ENCODE results near the gene LRRC25. TPM values are rescaled to one million over a fixed set of nuclear protein-coding genes. Genes with fewer than 3 reads are reported as not detected.

The LRRC25 gene
- total RNA-seq, 1 donor from 2014 or later, result not detected

DNA sequence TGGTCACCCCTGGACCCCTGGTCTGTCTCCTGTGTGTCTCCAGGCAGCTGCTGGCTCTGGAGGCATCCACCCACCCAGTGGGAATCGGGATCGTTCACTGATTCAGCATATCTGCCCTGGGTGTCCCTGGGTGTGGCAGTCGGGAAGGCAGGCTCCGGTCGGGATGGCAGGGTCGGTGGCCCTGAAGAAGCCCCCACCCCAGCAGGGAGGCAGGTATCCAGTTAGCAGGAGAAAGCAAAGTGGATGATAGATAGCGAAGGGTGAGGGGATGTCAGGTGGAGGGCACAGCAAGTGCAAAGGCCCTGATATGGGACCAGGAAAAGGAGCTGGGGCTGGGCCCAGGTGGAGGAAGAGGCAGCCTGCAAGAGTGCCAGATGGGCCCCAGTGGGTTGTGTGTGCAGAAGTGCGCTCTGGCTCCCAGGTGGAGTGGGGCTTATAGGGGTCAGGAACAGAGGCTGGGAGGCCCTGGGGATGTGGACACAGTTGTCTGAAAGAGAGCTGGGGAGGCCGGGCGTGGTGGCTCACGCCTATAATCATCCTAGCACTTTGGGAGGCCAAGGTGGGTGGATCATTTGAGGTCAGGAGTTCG is 24.0 kb upstream of the LRRC25 start:
- H3K4me3 Mint-ChIP-seq (ENCODE audit: unreplicated experiment), result peak overlapping the region; percentile 13
- H3K9me3 Mint-ChIP-seq (ENCODE audit: low read depth), result no peaks in the 10 kb centered on the region
- no peak for TF ChIP-seq CTCF (IDR thresholded peaks at IDR 0.05)
- peak overlapping the region; percentile 65 for H3K27ac Mint-ChIP-seq (ENCODE audit: unreplicated experiment)
- no peaks in the 10 kb centered on the region for H3K36me3 Mint-ChIP-seq (ENCODE audit: low read depth)
- no peaks in the 10 kb centered on the region for H3K27me3 Mint-ChIP-seq (ENCODE audit: low read depth)
- no peak for DNase-seq (ENCODE audit: low spot score)
- H3K4me1 Mint-ChIP-seq (ENCODE audit: low read depth), result peaks cover 54% of the 10 kb centered on the region

DNA sequence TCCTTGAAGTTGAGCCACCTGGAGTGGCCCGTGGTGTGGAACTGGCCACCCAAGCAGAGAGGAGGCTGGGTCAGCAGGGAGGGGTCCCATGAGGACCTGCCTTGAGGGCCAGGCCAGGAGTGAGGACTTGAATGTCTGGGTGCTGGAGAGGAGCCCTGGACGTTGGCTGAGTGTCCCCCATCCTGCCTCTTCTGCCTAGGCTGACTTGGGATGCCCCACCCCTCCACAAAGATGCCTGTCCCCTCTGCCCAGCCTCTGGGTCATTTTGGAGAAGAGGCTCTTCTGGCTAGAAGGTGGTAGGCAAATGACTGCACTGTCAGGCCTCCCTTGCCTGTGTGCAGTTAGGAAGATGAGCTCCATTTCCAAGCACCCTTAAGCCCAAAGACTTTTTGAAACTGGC is 23.5 kb upstream of the LRRC25 start:
- H3K4me1 Mint-ChIP-seq (ENCODE audit: low read depth), result peaks cover 56% of the 10 kb centered on the region
- H3K4me3 Mint-ChIP-seq (ENCODE audit: unreplicated experiment), result peak overlapping the region; percentile 78
- H3K27ac Mint-ChIP-seq (ENCODE audit: unreplicated experiment), result peak overlapping the region; percentile 49

GRCh38 chr19:18419699-18420460 is 22.5 kb upstream of the LRRC25 start:
- Mint-ChIP-seq H3K4me1 (ENCODE audit: low read depth) (peaks cover 58% of the 10 kb centered on the region), H3K27me3 (ENCODE audit: low read depth) (no peaks in the 10 kb centered on the region), H3K27ac (ENCODE audit: unreplicated experiment) (peak overlapping the region; percentile 45), H3K9me3 (ENCODE audit: low read depth) (no peaks in the 10 kb centered on the region), H3K4me3 (ENCODE audit: unreplicated experiment) (peak overlapping the region; percentile 78), H3K36me3 (ENCODE audit: low read depth) (no peaks in the 10 kb centered on the region)
- peak; percentile 81 for DNase-seq (ENCODE audit: low spot score)
- TF ChIP-seq CTCF (IDR thresholded peaks at IDR 0.05), result peak; percentile 6

More for the DNA sequence above, 23.5 kb upstream of the LRRC25 start:
- H3K9me3 Mint-ChIP-seq (ENCODE audit: low read depth), result no peaks in the 10 kb centered on the region
- no peaks in the 10 kb centered on the region for H3K36me3 Mint-ChIP-seq (ENCODE audit: low read depth)
- no peak for TF ChIP-seq CTCF (IDR thresholded peaks at IDR 0.05)
- no peaks in the 10 kb centered on the region for H3K27me3 Mint-ChIP-seq (ENCODE audit: low read depth)
- DNase-seq (ENCODE audit: low spot score), result no peak

DNA sequence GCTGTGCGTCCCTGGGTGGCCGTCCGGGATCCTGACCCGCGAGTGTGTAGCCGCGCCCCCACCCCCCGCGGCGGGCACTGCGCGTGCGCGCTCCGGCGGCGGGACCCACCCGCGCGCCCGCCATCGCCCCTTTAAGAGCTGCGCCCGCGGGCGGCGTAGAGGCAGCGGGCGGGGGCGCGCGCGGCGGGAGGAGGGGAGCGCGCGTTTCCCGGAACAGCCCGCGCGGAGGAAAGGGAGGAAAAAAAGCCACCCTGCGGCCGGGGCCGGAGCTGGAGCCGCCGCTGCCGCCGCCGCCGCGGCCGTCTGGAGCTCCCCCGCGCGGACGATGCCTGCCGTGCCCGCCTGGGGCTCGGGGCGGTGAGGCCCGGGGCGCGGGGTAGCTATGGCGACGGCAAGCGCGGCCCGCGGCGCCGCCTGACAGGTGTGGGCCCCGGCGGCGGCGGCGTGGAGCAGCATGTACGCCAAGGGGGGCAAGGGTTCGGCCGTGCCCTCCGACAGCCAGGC is 21.8 kb upstream of the LRRC25 start, which contains the start of gene SSBP4:
Gene SSBP4, plus strand, starts transcription at position 204 of the 504 bp plus-strand sequence. Its CDS starts 251 bp downstream, at position 455.
- peak; percentile 75 for DNase-seq (ENCODE audit: low spot score)
- H3K4me3 Mint-ChIP-seq (ENCODE audit: unreplicated experiment), result peak within 1 kb of the TSS; percentile 78
- peak within 1 kb of the TSS; percentile 88 for H3K27ac Mint-ChIP-seq (ENCODE audit: unreplicated experiment)
- TF ChIP-seq CTCF (IDR thresholded peaks at IDR 0.05), result peak; percentile 70
- H3K4me1 Mint-ChIP-seq (ENCODE audit: low read depth), result peaks cover 58% of the 10 kb centered on the region
- H3K27me3 Mint-ChIP-seq (ENCODE audit: low read depth), result no peaks in the 10 kb centered on the region
- no peaks in the 10 kb centered on the region for H3K9me3 Mint-ChIP-seq (ENCODE audit: low read depth)
- H3K36me3 Mint-ChIP-seq (ENCODE audit: low read depth), result no peaks in the 10 kb centered on the region

- no peaks in the 10 kb centered on the region for H3K9me3 Mint-ChIP-seq (ENCODE audit: low read depth)
- H3K27me3 Mint-ChIP-seq (ENCODE audit: low read depth), result no peaks in the 10 kb centered on the region
- no peak for TF ChIP-seq CTCF (IDR thresholded peaks at IDR 0.05)
- H3K27ac Mint-ChIP-seq (ENCODE audit: unreplicated experiment), result peak overlapping the region; percentile 88
- H3K4me1 Mint-ChIP-seq (ENCODE audit: low read depth), result peaks cover 54% of the 10 kb centered on the region
- no peaks in the 10 kb centered on the region for H3K36me3 Mint-ChIP-seq (ENCODE audit: low read depth)
- H3K4me3 Mint-ChIP-seq (ENCODE audit: unreplicated experiment), result peak overlapping the region; percentile 63
- DNase-seq (ENCODE audit: low spot score), result peak; percentile 67
These were observed 21.2 kb upstream of the LRRC25 start for GRCh38 chr19:18418483-18419194.

Data from chondrocyte (in vitro differentiated cells).